ENCODE results near the gene ZNF296.

ZNF296 gene

DNA sequence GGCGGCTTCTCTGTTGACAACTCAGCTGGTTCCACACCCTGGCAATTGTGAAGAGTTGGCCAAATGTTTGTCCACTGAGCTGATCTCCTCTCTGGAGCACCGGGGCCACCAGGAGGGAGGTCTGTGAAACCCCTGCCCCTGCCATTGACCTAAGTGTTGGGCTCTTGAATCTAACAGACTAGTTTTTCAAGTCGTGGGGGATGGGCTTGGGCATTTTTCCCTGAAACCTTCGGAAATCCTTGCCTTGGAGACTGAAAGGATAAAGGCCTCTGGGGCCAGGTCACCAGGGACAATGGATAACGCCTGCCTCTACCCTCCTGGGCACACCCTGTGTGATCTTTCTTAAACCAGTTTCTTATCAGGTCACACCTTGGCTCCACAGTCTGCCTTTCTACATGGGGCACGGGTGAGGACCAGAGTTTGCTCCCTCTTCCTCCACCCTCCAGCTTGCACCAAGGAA is 3.7 kb upstream of the ZNF296 start:
- no peak for DNase-seq

DNA sequence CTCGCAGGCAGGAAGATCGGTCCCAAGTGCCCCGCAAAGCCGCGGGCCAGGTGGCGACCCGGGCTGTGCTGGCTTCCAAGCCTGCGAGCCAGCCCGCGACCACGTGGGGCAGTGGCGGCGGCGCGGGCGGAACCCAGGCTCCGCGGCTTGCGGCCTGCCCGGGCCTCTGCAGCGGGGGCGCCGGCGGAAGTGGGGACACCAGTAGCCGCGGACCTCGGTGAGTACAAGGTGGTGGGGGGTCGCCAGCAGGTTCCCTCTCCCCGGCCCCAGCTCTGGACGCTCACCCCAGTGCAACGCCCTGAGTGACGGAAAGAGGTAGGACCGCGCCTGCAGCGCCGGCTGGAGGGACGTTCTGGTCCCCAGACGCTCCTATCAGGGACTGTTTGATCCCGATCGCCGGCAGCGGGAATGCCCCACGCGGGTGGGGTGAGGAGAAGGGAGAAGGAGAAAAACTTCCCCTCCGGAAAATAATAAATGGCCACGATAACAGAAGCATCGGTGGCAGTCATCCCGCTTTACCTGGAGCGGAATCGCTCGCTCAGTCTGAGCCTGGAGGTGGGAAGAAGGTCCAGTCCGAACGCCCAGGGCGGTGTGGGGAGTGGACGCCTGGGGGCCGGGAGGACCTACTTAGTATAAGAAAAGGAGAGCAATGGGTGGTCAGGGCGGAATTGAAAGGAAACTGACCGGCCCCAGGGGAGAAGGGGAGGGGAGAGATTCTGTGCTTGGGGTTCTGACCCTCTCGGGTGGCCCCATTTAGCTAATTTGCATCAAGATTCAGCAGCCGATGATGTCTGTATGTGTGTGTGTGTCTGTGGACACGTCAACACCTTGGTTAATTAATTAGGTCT is 3.0 kb upstream of the ZNF296 start, which contains the start of gene GEMIN7:
Gene GEMIN7 (plus strand): TSS at position 198 of the 848 bp plus-strand sequence. CDS start 10,855 bp downstream, outside the sequence.
- DNase-seq: peak; percentile 77

DNA sequence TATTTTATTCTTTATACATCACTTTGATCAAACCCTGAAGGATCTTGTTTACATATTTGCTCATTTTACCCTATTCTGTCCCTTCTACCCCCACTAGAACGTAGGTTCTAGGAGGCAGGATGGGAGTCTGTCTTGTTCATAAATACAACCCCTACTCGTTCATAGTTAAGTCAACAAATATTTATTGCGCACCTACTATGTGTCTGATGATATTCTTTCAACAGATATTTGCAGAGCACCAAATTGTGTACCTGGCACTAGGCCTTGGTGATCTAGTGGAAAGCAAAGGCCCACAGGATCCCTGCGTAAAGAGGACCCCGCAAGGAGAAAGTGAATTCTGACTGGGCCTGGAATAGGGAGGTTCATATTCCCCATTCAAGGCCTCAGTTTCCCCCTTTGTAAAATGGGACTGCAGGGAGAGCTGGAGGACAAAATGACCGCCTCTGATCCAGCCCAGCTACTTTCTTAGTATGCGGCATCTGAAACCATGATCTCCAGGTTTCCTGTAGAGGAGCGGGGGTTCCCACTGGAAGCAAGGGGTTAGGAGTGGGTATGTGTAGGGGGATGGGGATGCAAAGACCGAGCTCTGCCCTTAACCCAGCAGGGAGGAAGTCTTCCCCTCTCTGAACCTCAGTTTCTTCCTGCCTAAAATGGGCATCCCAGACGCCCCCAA is 2.2 kb upstream of the ZNF296 start:
- DNase-seq: no peak

DNA sequence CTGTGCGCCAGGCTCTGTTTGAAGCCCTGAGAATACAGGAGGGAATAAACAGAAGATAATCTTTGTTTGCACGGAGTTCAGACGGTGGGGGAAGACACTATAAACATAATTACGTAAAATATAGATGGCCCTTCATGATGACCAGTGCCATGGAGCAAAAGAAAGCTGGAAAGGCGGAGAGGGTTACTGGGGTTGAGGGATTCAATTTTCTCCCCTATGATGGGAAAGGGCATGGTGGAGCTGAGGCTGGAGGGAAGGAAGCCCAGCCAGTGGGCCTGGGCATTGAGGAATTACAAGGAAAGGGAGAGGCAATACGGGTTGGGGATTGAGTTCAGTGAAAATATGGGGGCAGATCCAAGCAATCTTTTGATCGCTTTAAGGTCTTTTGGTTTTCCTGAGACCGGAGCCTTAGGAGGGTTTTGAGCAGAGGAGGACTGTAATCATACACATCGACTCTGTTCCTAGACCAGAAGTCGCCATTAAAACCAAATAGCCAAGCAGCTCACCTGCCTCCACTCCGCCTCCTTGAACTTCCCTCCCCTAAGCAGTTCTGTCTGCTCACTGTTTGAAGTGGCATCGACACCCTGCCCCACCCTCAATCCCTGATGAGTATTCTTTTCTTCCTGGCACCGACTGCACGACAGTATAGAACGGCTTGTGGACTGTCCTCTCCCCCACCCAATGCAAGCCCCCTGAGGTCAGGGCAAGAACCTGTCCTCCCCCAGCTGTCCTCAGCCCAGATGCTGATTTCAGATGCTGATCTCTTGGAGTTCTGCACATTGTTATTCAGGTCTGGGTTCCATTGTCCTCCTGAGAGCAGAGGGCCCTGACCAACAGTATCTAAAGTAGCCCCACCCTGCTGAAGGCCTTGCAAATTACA is 813 bp upstream of the ZNF296 start:
- no peak for DNase-seq

DNA sequence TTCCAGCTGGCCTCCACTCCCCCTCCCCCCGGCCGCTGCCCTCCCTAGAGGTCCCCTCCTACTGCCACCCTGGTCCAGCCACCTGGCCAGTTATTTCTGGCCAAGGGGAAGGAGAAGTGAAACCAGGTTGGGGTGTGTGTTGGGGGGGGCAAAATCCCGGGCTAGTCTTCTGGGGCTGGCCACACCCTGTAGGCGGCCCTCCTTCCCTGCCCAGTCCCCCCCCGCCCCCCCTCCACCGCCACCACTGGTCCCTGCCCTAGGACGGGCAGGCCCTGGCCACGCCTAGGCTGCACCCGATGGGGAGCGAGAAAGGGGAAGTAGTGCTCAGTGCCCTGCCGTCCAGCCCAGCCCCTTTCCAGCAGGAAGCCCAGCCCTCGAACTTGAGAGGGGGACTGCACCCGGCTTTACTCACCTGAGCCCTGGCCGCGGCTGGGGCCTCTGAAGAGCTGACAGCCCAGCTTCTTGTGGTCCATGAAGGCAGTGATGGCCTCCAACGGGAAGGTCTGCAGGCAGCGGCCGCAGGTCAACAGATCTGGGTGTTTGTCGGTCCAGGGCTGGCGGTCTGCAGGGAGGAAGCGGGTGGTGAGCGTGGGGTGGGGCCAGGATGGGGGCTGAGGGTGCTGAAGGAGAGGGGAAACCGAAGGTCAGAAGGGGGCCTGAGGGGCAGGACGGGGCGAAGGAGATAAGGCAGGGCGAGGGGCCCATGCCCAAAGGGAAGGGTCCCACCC is 813 bp downstream of the ZNF296 start:
- DNase-seq: peak; percentile 90

DNA sequence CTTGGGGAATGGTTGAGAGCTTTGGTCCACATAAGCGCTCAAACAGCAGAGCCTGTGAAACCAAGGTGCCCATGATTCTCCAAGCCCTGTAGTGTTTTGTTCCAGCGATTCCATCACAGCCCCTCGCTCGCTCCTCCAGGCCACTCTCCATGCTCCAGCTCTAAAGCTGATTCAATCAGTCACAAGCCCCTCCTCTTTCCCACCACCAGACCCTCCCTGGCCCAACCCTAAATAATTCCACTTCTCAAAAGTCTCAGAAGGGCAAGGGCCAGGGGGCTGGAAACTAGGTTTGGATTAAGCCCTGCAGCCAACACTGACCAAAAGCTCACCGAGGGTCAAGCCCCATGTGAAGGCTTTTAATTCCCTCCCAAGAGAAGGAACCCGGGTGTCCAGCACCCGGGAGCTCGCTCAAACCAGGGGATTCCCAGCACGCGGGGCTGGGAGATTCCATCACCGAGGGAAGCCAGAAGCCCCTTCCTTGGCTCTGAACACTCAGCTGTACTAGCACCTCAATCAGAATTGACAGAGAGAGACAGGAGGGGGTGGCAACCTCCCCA is 1.5 kb downstream of the ZNF296 start:
- no peak for DNase-seq

DNA sequence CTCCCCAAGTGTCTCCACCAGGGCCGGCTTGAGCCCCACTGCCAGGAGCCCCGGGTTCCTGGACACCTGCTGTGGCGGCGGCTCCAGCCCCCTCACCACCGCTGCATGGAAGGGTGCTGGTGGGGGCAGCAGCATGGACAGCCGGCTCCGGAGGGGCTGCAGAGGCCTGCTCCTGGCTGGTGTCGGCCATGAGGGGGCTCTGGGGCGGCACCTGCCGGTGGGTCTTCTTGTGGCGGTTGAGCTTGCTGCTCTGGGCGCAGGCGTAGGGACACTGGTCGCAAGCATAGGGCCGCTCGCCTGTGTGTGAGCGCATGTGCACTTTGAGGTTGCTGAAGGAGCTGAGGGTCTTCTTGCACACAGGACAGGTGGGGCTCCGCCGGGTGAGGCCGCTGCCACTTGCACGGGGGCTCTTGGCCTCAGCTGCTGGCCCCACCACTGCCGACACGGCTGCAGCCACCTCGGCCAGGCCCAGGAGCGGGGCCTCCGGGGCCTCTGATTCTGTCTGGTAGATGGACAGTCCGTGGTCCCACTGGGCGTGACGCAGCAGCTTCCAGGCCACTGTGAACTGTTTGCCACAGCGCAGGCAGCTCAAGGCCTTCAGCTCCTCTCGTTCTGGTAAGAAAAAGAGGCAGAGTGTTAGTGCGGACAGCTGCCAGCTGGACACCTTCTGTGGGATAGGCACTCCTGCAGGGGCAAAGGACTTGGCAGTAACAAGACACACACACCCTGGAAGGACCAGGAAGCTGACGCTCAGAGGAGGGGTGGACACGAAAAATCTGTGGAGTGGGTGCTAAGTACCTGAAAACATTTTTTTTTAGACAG is 4.1 kb downstream of the ZNF296 start:
- DNase-seq: no peak

DNA sequence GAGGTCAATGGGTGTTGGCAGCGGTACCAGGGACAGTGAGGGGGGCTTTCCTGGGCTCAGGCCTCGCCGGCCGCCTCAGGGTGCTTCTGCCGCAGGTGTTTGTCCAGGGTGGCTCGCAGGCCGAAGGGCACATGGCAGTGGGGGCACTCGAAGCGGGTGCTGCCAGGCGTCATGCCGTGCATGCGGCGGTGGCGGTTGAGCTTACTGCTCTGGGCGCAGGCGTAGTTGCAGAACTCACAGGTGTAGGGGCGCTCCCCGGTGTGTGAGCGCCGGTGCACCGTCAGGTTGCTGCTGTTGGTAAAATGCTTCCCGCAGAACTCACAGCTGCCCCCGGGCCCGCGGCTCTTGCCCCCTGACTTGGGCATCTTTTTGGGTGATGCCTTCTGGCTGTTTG is 4.7 kb downstream of the ZNF296 start:
- no peak for DNase-seq

DNA sequence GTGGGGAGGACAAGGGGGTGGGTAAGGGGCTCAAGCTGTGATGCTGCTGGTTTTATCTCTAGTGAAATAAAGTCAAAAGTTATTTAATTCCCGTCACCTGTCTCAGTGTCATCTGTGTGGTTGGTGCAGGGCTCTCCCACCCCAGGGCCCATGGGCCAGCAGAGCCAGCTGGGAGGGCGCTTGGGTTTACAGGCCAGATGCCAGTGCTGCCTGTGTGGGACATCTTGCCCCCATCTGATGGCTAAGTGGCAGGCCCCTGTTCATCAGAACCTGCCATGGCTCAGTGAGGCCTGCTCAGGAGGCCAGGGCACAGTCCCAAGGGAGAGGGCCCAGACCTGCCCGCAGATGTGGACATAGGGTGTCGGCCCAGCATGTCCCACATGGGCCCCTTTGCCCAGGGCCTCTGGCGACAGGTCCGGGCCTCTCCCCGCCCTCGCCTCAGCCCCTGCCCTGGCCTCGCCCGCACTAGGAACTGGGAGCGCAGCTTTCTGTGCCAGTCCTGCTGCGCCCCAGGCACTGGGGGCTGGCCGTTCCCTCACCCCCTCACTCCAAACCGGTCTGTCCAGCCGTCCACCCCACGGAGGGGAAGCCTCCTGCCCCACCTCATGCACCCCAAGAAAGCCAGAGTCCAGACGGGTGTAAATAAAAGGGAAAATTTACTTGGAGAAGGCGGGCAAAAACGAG is 5.3 kb downstream of the ZNF296 start:
- no peak for DNase-seq

DNA sequence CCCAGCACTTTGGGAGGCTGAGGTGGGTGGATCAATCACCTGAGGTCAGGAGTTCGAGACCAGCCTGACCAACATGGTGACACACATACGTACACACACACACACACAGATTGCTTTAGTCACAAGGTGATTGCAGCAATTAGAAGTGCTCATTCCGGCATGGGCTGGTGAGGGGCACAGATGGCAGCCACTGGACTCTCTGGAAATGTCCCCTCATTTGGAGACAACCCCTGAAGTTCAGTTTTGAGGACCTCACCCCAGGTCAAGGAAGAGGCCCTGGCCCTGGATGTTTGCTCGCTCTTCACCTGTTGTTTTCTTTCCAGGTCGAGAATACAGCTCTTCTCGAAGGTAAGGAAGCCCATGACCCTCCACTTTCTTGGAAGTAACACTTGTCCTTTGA is 6.1 kb downstream of the ZNF296 start:
- DNase-seq: no peak

DNA sequence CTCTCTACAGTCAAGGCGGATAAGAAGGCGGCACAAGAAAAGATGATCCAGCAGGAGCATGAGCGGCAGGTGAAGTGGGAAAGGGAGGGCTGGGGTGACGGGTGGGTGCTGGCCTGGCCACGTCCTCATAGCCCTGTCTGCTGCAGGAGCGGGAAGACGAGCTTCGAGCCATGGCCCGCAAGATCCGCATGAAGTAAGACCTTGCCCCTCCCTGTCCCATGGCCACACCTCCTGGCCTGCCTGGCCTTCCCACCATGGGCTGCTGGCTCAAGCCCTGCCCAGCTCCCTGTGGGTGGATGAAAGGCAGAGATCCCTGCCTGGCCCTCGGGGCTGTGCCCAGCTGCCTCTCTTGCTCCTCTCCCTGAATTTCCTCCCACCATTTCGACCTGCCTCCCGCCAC is 7.2 kb downstream of the ZNF296 start:
- no peak for DNase-seq

DNA sequence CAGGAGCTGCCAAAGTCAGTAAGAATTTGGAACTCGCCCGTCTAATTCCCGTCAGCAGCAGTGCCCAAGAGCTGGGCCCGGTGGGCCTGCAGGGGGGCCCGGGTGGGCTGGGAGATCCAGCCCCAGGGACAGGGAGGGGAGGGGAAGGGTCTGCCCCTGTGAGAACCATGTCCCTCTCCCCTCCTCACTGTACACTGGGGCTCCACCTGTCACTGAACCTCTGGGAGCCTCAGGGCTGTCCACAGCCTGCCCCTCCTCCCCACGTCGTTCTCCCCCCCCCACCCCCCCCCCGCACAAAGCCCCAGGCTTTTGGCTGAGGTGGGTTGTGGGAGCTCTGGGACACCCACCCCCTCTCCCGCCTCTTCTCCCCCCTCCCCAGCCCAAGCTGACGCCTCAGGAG is 8.2 kb downstream of the ZNF296 start:
- DNase-seq: no peak

DNA sequence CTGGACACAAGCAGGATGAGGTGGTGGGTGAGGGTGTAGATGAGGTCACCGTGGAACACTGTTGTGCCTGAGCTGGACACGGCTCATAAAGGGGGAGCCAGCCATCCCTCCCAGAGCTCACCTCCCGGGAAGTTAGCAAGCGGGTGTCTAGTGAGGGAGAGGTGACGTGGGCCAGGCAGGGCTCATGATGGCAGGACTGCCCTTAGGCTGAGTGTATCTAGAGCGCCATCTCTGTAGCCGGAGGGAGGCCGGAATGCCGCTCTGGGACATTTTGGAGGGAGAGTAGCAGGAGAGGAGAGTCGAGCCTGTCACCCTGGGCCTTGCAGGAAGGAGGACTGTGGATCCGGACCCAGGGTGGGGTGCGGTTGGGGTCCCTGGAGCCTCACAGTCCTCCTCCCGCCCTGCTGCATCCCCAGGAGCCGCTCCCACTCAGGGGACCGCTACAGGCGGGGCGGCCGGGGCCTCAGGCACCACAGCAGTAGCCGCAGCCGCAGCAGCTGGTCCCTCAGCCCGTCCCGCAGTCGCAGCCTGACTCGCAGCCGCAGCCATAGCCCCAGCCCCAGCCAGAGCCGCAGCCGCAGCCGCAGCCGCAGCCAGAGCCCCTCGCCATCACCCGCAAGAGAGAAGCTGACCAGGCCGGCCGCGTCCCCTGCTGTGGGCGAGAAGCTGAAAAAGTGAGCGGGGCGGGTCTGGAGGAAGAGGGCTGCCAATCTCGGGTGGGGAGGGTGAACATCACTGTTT is 9.2 kb downstream of the ZNF296 start:
- DNase-seq: no peak

DNA sequence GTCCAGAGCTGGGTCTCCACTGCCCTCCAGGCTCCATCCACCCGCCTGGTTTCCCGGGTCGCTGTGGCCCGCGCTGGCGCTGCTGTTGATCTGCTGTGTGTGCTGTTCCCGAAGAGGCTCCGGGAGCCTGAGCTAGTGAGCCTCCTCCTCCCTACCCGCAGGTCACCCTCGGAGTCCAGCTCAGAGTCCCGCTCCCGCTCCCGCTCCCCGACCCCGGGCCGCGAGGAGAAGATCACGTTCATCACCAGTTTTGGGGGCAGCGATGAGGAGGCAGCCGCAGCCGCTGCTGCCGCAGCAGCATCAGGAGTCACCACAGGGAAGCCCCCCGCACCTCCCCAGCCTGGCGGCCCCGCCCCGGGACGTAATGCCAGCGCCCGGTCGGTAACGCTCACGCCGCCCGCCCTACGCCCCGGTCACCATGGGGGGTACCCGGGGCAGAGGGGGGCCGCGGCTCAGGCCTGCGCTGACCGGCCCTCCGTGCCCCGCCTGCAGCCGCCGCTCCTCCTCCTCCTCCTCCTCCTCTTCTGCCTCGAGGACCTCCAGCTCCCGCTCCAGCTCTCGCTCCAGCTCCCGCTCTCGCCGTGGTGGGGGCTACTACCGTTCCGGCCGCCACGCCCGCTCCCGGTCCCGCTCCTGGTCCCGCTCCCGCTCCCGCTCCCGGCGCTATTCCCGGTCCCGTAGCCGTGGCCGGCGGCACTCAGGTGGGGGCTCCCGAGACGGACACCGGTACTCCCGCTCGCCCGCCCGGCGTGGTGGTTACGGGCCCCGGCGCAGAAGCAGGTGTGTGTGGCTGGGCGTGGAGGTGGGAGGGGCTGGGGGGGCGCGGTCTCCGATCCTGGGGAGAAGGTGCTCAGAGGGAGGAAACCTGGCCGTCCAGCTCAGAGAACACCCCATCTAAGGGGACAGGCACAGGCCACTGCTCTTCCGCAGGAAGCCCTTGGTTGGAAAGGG is 12.2 kb downstream of the ZNF296 start:
- DNase-seq: no peak

DNA sequence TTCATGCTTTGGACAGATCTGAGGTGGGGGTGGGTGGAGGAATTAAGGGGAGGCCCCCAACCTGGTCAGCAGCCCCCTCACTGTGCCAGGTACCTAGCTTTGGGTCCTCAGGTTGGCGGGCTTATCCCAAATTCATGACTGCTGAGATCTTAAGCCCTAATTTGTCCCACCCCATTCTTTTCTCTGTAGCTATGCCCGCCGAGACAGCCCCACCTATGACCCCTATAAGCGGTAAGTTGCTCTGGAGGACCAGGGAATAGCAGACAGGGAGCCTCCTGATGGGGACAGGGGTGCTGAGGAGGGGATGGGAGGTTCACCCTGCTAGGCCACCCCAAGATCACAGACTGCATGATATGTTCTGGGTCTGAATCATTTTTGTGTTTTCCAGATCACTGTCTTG is 14.3 kb downstream of the ZNF296 start:
- DNase-seq: no peak

DNA sequence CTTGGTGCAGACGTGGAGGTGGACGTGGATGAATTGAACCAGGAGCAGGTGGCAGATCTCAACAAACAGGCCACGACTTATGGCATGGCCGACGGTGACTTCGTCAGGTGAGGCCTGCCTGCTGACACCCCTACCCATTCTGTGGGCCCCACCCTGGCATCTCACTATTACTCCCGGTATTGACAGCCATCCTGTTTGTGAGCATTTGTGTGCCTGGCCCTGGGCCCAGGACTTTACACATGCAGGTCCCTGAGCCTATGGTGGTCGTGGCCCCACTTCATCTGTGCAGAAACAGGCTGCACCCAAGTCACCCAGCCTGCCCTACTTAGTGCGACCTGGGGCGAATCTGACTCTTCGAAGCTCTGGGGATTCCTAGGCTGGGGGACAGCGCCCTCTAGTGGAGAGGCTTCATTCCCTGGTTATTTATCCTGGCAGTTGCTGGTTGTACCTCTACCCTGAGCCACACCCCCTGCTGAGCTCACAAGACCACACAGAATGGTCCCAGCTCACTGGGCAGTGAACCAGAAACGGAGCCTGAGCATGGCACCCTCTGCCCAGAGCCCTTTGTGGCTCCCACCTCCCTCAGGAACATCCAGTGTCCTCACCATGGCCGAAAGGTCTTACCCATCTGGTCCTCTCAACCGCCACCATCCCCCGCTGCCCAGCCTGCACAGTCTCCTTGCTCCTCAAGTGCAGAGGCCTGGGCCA is 16.9 kb downstream of the ZNF296 start:
- DNase-seq: peak; percentile 80

DNA sequence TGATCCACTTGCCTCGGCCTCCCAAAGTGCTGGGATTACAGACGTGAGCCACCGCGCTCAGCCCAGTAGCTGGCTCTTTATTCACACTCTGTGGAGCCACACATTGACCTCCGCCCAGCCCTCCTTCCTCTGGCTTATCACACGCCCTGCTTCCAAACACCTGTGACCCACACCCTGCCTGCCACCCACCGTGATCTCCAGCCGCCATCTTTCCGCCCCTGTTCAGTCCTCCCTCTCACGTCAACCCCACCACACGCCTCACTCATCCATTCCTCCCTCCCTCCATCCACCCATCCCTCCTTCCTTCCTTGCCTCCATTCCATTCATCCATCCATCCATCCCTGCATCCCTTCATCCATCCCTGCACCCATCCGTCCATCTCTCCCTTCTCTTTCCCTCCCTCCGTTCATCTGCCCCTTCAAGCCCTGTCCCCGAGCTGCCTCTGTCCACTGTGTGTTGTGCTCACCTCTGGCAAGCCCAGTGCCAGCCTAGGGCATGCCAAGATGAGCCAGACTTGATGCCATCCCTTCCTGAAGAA is 17.6 kb downstream of the ZNF296 start:
- DNase-seq: no peak

DNA sequence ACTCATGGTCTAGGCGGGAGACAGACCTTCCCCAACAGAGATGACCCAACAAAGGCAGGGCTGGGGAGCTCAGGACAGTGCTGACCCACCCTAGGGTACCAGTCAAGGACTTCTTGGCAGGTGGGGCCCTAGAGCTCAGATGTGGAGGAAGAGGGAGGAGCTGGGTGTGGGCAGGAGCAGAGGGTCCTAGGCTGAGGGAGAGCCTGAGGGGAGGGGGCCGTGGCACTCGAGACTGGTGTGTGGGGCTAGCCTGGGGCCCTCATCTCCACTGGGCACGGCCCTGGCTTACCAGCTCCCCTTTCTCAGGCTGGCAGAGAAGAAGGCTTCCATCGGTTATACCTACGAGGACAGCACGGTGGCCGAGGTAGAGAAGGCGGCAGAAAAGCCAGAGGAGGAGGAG is 18.8 kb downstream of the ZNF296 start:
- DNase-seq: no peak

Measured in CD4-positive, alpha-beta T cell treated with Interleukin-15 for 1 hour (primary cell).